Activated CD8-positive, alpha-beta memory T cell treated with anti-CD3 and anti-CD28 coated beads for 36 hours (primary cell): ENCODE measurements around the gene SMYD3. TPM values are rescaled to one million over a fixed set of nuclear protein-coding genes. Genes with fewer than 3 reads are reported as not detected.
"Not testable (repeated sequence)": the region's sequence is repeated elsewhere in the genome, so short reads cannot be mapped to it uniquely, and the experiment has no call there.

Experiments used
- CTCF ChIA-PET: fragments of 350-600 bp; sonication (Branson Sonifier 250); formaldehyde crosslinking; loops from one replicate; lab custom pipeline; 2021; ENCODE audit warnings: antibody characterized with exemption; lab: Charles Lee
- POLR2A ChIA-PET: fragments of 350-600 bp; sonication (Branson Sonifier 250); formaldehyde crosslinking; loops from one replicate; lab custom pipeline; 2021; ENCODE audit warnings: antibody characterized with exemption; lab: Charles Lee
- total RNA-seq, 2 experiments: library from RNA; stranded (reverse); gene quantifications; one replicate each; pipeline ENCODE4 v1.2.3, GENCODE V29; 2021

The SMYD3 gene
- total RNA-seq, 2 experiments from 2014 or later = 17.6 to 20.5 TPM

DNA sequence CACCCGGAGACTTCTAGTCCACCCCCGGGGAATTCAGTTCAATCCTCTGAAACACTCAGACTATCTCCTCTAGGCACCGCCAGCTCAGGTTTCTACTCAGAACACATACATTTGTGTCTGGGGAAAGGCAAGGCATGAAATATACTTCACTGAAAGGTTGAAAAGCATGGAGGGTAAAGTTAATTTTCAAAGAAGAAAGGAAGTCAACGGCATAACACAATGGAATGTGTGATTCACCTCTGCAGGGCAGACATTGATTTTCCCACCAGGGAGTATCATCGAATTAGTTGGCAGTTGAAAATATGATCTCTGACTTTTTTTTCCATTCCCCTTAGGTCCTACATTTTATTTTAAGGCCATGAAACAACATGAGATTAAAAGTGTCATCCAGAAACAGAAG lies 669.4 kb downstream of the SMYD3 start:
- ChIA-PET CTCF (no interaction called here), POLR2A (no interaction called here)

DNA sequence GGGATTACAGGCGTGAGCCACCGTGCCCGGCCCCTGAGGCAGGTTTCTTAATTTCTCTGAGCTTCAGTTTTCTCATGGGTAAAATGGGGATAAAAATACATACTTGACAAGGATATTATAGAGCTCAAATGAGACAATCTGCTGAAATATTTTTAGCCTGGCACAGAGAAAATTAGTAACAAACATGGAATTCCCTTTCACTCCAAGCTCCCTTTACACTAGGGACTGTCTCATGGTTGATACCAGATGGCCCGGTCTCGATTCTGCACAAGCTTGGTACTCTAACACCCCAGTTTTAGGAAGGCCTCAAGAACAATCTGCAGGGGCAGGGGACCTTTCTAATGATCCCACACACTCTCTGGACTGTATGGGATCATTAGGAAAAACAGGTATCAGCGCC lies 671.7 kb downstream of the SMYD3 start:
- CTCF ChIA-PET = interaction anchor here (0.6 kb wide), 1 partner anchor 94 kb away, joined by 3 read pairs; no protein-coding TSS in a partner anchor
- POLR2A ChIA-PET = no interaction called here

- POLR2A ChIA-PET = no interaction called here
- CTCF ChIA-PET = no interaction called here
These were observed 673.1 kb downstream of the SMYD3 start for GRCh38 chr1:245834002-245834401.

- CTCF ChIA-PET = interaction anchor here (0.9 kb wide), 1 partner anchor 292 kb away, joined by 3 read pairs; no protein-coding TSS in a partner anchor
- POLR2A ChIA-PET = no interaction called here
These were observed 674.1 kb downstream of the SMYD3 start for GRCh38 chr1:245832771-245833527.

DNA sequence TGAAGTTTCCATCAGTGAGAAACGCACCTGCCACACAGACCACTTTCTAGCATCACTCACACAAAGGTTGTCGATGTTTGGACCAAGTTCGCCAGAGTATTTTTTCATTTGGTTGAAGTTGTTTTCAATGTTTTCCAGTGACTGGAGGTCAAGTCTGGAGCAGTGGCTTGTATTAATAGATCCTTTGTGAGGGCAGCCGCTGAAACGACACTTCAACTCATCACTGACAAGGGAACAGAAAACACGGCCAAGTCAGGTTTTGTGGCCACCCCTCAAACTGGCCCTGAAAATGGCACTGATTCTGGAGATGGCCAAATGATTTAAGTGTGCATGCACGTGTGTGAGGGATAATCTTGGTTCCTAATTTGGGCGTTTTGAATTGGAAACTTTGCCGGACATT lies 675.6 kb downstream of the SMYD3 start:
- CTCF ChIA-PET = no interaction called here

GRCh38 chr1:245829826-245830225 lies 677.3 kb downstream of the SMYD3 start:
- CTCF ChIA-PET = no interaction called here

More for the DNA sequence above, 675.6 kb downstream of the SMYD3 start:
- POLR2A ChIA-PET = no interaction called here

GRCh38 chr1:245829194-245829593 lies 677.9 kb downstream of the SMYD3 start:
- ChIA-PET CTCF (no interaction called here), POLR2A (no interaction called here)

More at GRCh38 chr1:245829826-245830225, 677.3 kb downstream of the SMYD3 start:
- POLR2A ChIA-PET = no interaction called here

DNA sequence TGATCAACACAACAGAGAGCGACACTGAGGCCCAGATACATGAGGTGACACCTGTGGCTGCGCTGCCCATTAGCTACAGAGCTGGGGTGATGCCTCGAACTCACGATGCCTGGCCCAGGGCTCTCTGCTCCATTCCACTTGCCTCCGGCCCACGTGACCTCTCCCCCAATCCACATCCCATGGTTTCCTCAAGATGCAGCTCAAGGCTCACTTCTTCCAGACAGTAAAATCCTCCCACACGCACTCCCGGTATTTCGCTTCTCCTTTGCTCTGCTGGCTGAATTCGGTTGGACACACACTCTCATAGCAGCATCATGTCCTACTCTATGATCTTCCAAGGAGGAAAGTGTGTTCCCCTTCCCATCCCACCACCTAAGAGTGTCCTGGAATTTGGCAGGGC lies 679.8 kb downstream of the SMYD3 start:
- POLR2A ChIA-PET = no interaction called here
- CTCF ChIA-PET = no interaction called here

DNA sequence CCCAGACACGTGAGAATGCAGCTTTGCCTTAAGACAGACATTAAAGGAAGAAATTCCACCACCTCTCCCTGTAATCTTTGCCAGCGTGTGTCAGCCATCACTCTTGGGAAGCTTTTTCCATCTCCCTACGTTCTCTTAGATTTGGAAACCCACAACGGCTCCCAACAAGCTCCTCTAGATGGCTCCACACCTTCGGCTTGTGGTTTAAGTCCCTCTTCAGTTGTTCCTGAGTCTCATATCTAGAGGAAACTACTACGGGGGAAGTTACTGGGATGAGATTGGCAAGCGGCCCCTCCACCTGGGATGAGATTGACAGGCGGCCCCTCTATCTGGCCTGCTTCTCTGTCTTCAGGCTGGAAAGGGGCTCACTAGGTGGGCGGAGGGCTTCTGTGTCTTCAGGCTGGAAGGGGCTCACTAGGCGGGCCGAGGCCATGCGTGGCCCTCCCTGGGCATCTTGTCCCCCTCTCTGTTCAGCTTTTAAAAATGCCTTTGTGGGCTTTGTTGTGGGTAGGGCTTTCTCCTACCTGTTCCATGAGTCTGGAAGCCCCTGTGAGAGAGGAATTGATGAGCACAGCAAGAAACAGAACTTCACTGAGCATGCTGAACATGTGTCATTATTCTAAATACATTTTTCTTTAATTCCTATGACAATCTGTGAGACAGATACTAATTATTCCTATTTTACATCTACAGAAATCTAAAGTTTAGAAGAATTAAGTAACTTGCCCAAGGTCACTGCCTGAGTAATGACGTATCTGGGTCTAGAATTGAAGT lies 681.8 kb downstream of the SMYD3 start:
- POLR2A ChIA-PET = no interaction called here
- CTCF ChIA-PET = no interaction called here

DNA sequence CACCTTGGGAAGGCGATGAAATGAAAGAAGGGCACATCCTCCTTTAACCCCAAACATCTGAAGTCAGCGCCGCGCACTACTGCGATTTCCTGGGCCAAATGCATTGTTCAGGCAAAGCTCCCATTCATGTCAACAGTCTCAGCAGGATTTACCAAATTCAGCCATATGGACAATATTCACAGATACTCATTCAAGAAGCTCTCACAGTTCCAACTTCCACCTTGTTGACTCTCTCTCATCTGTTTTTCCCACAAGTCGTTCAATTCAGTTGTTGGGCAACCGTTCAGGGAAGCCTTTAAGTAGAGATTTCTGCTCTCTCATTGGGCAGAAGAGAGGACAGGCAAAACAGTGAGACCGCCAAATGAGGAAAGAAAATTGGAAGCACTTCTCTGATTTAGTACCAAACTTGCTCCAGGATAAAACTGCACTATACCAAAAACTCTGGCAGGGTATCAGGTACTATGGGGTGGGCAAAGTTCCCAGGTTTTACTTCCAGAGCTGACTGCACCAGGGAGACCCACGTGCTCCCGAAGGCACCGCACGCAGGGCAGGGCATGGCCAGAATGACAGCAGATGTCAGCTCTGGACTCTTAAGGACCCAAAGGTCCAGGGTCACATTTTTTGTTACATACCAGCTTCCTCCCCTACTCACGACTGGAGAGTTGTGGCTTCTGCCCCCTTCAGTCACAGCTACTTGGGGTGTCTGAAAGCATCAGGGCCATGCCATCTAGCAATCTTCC lies 683.5 kb downstream of the SMYD3 start:
- POLR2A ChIA-PET = no interaction called here
- CTCF ChIA-PET = no interaction called here

GRCh38 chr1:245822996-245823395 lies 684.1 kb downstream of the SMYD3 start:
- POLR2A ChIA-PET = no interaction called here
- CTCF ChIA-PET = no interaction called here

GRCh38 chr1:245818363-245818762 lies 688.7 kb downstream of the SMYD3 start:
- POLR2A ChIA-PET, CTCF ChIA-PET: not testable (repeated sequence)

DNA sequence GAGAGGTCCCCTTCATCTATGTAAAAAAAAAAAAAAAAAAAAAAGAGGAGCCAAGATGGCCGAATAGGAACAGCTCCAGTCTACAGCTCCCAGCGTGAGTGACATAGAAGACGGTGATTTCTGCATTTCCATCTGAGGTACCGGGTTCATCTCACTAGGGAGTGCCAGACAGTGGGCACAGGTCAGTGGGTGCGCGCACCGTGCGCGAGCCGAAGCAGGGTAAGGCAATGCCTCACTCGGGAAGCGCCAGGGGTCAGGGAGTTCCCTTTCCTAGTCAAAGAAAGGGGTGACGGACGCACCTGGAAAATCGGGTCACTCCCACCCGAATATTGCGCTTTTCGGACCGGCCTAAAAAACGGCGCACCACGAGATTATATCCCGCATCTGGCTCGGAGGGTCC lies 690.6 kb downstream of the SMYD3 start:
- POLR2A ChIA-PET, CTCF ChIA-PET: not testable (repeated sequence)

DNA sequence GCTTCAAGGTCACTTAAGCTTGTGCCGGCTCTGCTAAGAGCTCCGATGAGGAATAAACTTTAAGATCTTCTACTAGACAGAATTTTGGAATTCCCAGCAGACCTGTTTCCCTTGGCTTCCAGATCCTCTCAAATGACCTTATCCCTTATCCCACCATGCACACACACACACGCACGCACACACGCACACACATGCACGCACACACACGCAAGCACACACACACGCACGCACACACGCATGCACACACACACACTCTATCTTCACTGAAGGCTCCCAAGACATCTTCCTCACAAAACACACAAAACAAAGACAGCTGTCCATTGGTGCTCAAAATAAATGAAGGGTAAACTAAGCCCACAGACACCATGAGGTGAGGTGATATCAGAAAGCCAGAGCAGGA lies 692.4 kb downstream of the SMYD3 start:
- POLR2A ChIA-PET = no interaction called here
- CTCF ChIA-PET = no interaction called here

DNA sequence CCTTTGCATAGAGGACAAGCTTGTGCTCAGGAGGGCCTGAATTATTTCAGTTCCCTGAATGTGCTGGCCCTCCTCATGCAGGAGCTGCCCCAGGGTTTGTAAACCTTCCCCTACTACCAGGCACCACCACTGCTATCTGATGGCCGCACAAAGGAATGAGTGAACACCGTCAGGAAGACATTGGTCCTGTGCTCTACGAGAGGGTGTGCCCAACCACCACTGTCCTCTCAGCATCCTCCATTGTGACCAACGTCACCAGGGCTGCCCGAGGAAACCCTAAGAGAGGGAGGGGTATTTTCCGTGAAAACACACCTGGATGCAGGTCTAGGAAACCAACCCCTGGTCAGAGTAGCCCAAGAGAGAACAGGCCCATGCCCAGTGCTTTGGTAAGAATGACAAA lies 694.8 kb downstream of the SMYD3 start:
- ChIA-PET POLR2A (no interaction called here), CTCF (no interaction called here)

DNA sequence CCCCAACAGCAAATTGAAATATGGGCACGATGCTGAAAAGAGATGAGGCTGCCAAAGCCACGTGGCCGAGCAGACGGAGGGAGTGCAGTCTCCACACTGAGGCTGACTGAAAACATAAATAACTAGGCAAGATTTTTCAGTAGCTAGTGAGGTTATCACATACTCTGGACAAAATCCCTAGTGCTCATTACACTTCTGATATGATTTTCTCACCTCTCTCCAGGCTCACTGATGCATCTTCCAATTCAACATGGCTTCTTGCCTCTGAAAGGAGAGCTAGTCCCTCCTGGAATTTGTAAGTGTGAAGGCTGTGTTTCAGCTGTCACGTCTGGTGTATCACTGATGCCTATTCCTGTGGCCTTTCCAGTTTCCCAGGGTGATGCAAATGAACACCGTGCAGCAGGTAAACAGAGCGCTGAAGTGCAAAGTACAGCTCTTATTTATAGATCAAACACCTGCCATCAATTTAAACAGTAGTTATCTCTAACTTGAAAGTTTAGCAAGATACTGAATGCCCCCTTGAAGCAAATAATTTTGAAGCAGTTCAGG lies 696.2 kb downstream of the SMYD3 start:
- ChIA-PET CTCF (no interaction called here), POLR2A (no interaction called here)

- ChIA-PET POLR2A (no interaction called here), CTCF (no interaction called here)
These were observed 696.8 kb downstream of the SMYD3 start for GRCh38 chr1:245810181-245810769.

DNA sequence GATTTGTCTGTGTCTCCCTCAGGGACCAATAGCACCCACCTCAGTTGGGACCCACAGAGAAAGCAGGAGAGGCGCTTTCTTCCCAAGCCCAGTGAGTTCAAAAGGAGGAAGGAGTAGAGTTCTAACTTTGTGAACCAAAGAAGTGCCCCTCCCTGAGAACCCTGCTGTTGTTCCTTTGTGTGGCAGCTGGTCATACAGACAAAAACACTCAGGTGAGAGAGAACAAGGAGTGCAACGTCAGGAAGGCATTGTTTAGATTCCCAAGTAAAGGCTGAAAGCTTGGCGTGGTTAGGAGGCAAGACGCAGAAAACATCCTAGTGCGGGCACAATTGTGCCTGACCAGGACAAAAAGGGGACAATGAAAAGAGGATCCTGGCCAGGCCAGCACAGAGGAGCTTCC lies 697.7 kb downstream of the SMYD3 start:
- POLR2A ChIA-PET = no interaction called here
- CTCF ChIA-PET = no interaction called here

GRCh38 chr1:245807954-245808719 lies 698.9 kb downstream of the SMYD3 start:
- ChIA-PET CTCF (no interaction called here), POLR2A (no interaction called here)
